Gastroesophageal sphincter (tissue), 4 donors: ENCODE data around the gene CELA2A. TPM values are rescaled to one million over a fixed set of nuclear protein-coding genes. Genes with fewer than 3 reads are reported as not detected.

ENCODE experiments used
- ATAC-seq: fragments of 150-250 bp; one replicate; pipeline ENCODE4 v1.9.1; 2016; ENCODE audit warnings: mild to moderate bottlenecking, moderate library complexity
- H3K27ac ChIP-seq, 4 donors: fragments of 200-600 bp; sonication (generic) in 3 of 4; 1 replicate in 3 of 4; 2 replicates in 1 of 4; pipeline ENCODE4 v1.5.1; 2016 to 2019
- H3K27me3 ChIP-seq: fragments of 200-600 bp; sonication (generic); one replicate; pipeline ENCODE4 v1.5.1; 2019
- H3K36me3 ChIP-seq, 2 donors: fragments of 200-600 bp; sonication (generic); one replicate each; pipeline ENCODE4 v1.5.1; 2019; ENCODE audit warnings: control low read depth in 1 of 2
- H3K4me1 ChIP-seq, 3 donors: fragments of 200-600 bp; sonication (generic); 1 replicate in 2 of 3; 2 replicates in 1 of 3; pipeline ENCODE4 v1.5.1; 2016 to 2019; ENCODE audit warnings: control low read depth in 2 of 3
- H3K4me3 ChIP-seq, 2 donors: fragments of 200-600 bp; sonication (generic); one replicate each; pipeline ENCODE4 v1.5.1; 2019; ENCODE audit warnings: mild to moderate bottlenecking in 1 of 2, moderate library complexity in 1 of 2
- H3K9me3 ChIP-seq, 3 donors: fragments of 200-600 bp; sonication (generic); one replicate each; pipeline ENCODE4 v1.5.1; 2017 to 2019; ENCODE audit warnings: control low read depth in 2 of 3
- CTCF ChIP-seq, 4 experiments: fragments of 200-600 bp in 2 of 4; fragments of 450-650 bp in 2 of 4; sonication (generic) in 1 of 4; IDR thresholded peaks; one replicate each; pipeline ENCODE4 v1.5.1; 2017 to 2019; ENCODE audit warnings: antibody characterized with exemption in 4 of 4, mild to moderate bottlenecking in 2 of 4, moderate library complexity in 2 of 4
- EP300 ChIP-seq: sonication (generic); formaldehyde crosslinking; IDR thresholded peaks from one replicate; pipeline ENCODE4 v1.6.1; 2017; ENCODE audit warnings: antibody characterized with exemption, mild to moderate bottlenecking
- POLR2A ChIP-seq, 2 donors: fragments of 450-650 bp; IDR thresholded peaks; one replicate each; pipeline ENCODE4 v1.6.1; 2017; ENCODE audit warnings: antibody characterized with exemption in 2 of 2, mild to moderate bottlenecking in 2 of 2, moderate library complexity in 1 of 2
- POLR2AphosphoS5 ChIP-seq: sonication (generic); formaldehyde crosslinking; IDR thresholded peaks from one replicate; pipeline ENCODE4 v1.6.1; 2017; ENCODE audit warnings: antibody characterized with exemption
- WGBS, 2 donors: methylation state at CpG; one replicate each; pipeline ENCODE4 v1.1.5; 2018; ENCODE audit warnings: low coverage in 1 of 2; 5-methylcytosine and 5-hydroxymethylcytosine counted together
- total RNA-seq, 4 donors: library from RNA; depleted of rRNA; stranded (reverse); fragments of >200 nt; gene quantifications; one replicate each; pipeline ENCODE4 v1.1.0, GENCODE V29; 2016

CELA2A gene
- total RNA-seq, 4 donors from 2014 or later: not detected

DNA sequence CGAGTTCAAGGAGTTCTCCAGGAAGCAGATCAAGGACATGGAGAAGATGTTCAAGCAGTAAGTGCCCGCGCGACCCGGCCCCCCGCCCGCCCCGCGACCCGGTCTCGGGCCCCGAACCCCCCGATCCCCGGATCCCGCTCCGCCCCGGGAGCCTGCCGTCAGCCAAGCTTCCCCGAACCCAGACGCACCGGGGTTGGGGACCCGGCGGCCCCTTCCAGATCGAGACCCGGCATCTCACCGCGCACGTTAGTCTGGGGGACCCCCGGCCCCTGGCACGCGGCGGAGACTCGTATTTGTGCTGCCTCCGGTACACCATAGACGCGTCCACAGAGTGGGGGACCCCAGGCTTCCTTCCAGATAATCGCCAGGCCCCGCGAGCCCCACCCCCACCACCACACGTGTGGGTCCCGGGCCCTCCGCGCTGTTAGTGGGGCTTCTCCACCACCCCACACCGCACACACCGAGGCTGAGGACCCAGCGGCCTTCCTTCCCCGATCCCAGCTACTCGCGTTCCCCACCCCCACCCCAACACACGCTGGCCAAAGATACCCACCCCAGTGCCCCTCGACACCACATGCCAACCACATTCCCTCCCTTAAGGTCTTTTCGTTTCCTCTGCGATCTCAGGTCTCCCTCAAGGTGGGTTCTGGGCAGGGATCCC, 46.2 kb upstream of the CELA2A start:
- TF ChIP-seq EP300: no peak
- no peak for TF ChIP-seq CTCF (IDR thresholded peaks at IDR 0.05)
- TF ChIP-seq POLR2A (IDR thresholded peaks at IDR 0.05): no peak
- no peak for TF ChIP-seq POLR2AphosphoS5
- H3K4me3 ChIP-seq: peak overlapping the region; percentile 68 to 97
- no peak for ATAC-seq
- peaks cover 0 to 82% (median 41%) of the 10 kb centered on the region in 3 donors for H3K4me1 ChIP-seq
- peak overlapping the region in 3 of 4 donors; percentile 81 to 89 (median 82) for H3K27ac ChIP-seq
- H3K36me3 ChIP-seq: peaks cover 0 to 6% of the 10 kb centered on the region in 2 donors
- 7% methylated on average over 6 of the region's 53 CpGs; no CpG with 5 or more reads in 1 of the 2 donors for WGBS, 2 donors
- H3K27me3 ChIP-seq: no peaks in the 10 kb centered on the region
- no peaks in the 10 kb centered on the region for H3K9me3 ChIP-seq

GRCh38 chr1:15410884-15411245, 45.7 kb upstream of the CELA2A start:
- ATAC-seq: no peak
- Histone ChIP-seq H3K4me1 (peaks cover 0 to 87% (median 41%) of the 10 kb centered on the region in 3 donors), H3K9me3 (no peaks in the 10 kb centered on the region), H3K36me3 (peaks cover 0 to 6% of the 10 kb centered on the region in 2 donors), H3K4me3 (peak overlapping the region; percentile 68 to 97), H3K27ac (peak overlapping the region in 3 of 4 donors; percentile 0 to 89 (median 81)), H3K27me3 (no peaks in the 10 kb centered on the region)
- WGBS, 2 donors: 16% methylated on average over 7 of the region's 11 CpGs; no CpG with 5 or more reads in 1 of the 2 donors
- TF ChIP-seq POLR2AphosphoS5: no peak
- no peak for TF ChIP-seq EP300
- TF ChIP-seq CTCF (IDR thresholded peaks at IDR 0.05): no peak
- no peak for TF ChIP-seq POLR2A (IDR thresholded peaks at IDR 0.05)

GRCh38 chr1:15411593-15412137, 44.9 kb upstream of the CELA2A start:
- no peak for ATAC-seq
- TF ChIP-seq EP300 (no peak), POLR2AphosphoS5 (no peak), POLR2A (IDR thresholded peaks at IDR 0.05) (no peak), CTCF (IDR thresholded peaks at IDR 0.05) (no peak)
- peak overlapping the region in 3 of 4 donors; percentile 19 to 89 (median 81) for H3K27ac ChIP-seq
- peak overlapping the region in 1 of 2 donors; percentile 97 for H3K4me3 ChIP-seq
- no peaks in the 10 kb centered on the region for H3K27me3 ChIP-seq
- peaks cover 0 to 6% of the 10 kb centered on the region in 2 donors for H3K36me3 ChIP-seq
- no peaks in the 10 kb centered on the region for H3K9me3 ChIP-seq
- WGBS, 2 donors: no CpG with 5 or more reads among the region's 12 CpGs
- peaks cover 0 to 93% (median 46%) of the 10 kb centered on the region in 3 donors for H3K4me1 ChIP-seq

DNA sequence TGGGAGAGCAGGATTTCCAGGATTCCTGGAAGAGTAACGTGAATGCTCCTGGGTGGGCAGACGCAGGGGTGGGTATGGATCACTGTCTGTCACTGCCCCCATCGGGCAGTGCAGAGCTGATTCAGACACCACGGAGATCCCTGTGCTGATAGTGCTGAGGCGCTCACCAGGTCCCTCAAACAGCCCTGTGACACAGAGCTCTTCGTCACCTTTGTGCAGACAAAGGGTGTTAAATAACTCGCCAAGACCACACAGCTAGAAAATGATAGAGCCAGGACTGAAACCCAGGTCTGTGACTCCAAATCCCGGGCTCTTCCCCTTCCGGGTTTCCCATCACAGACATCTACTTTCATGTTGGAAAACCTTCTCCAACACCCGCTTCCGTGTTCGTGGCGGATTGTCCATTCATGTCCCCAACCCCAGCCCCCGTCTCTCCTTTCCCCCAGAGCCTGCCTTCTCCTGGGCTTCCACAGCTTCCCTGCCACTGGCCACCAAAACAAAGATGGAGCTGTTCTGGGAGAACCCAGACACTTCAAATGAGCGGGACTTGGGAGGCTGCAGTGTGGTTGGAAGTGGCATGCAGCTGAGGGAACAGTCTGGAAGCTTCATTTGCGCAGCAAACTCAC, 44.2 kb upstream of the CELA2A start:
- peaks cover 0 to 6% of the 10 kb centered on the region in 2 donors for H3K36me3 ChIP-seq
- H3K27ac ChIP-seq: peak overlapping the region in 3 of 4 donors; percentile 19 to 89 (median 81)
- no peaks in the 10 kb centered on the region for H3K9me3 ChIP-seq
- no peaks in the 10 kb centered on the region for H3K27me3 ChIP-seq
- ATAC-seq: no peak
- H3K4me1 ChIP-seq: peaks cover 0 to 93% (median 45%) of the 10 kb centered on the region in 3 donors
- WGBS, 2 donors: 83 to 92% methylated on average over 2 to 11 of the region's 16 CpGs
- TF ChIP-seq POLR2A (IDR thresholded peaks at IDR 0.05): no peak
- no peak for TF ChIP-seq POLR2AphosphoS5
- TF ChIP-seq CTCF (IDR thresholded peaks at IDR 0.05): no peak
- TF ChIP-seq EP300: no peak
- H3K4me3 ChIP-seq: peak overlapping the region in 1 of 2 donors; percentile 97
